Right atrium auricular region (tissue), 2 donors: ENCODE measurements around the gene ANKRD60. TPM values are rescaled to one million over a fixed set of nuclear protein-coding genes. Genes with fewer than 3 reads are reported as not detected.
A peak's percentile ranks its signal among the peaks of the same experiment; 100 is the strongest.

Experiments used
- DNase-seq: peaks from one replicate; pipeline ENCODE4 v3.0.0-alpha.2; 2019; ENCODE audit warnings: low spot score
- H3K27ac ChIP-seq, 2 donors: fragments of 200-600 bp; sonication (generic); 1 replicate in 1 of 2; 2 replicates in 1 of 2; pipeline ENCODE4 v1.5.1; 2016 to 2019
- H3K27me3 ChIP-seq, 2 donors: fragments of 200-600 bp; sonication (generic); one replicate each; pipeline versions ENCODE4 v1.5.1 to v1.6.0; 2017 to 2019
- H3K36me3 ChIP-seq: fragments of 200-600 bp; sonication (generic); one replicate; pipeline ENCODE4 v1.5.1; 2016
- H3K4me1 ChIP-seq, 2 donors: fragments of 200-600 bp; sonication (generic); one replicate each; pipeline versions ENCODE4 v1.5.1 to v1.6.0; 2017 to 2019
- H3K4me3 ChIP-seq, 2 donors: fragments of 200-600 bp; sonication (generic); 1 replicate in 1 of 2; 2 replicates in 1 of 2; pipeline ENCODE4 v1.5.1; 2017 to 2019; ENCODE audit warnings: mild to moderate bottlenecking in 1 of 2, moderate library complexity in 1 of 2
- H3K9me3 ChIP-seq, 2 donors: fragments of 200-600 bp; sonication (generic); one replicate each; pipeline ENCODE4 v1.5.1; 2019
- CTCF ChIP-seq, 2 donors: fragments of 200-600 bp; sonication (generic); IDR thresholded peaks; one replicate each; pipeline ENCODE4 v1.5.1; 2019; ENCODE audit warnings: antibody characterized with exemption in 2 of 2
- total RNA-seq, 2 donors: library from RNA; depleted of rRNA; stranded (reverse); fragments of >200 nt; gene quantifications; one replicate each; pipeline ENCODE4 v1.1.0, GENCODE V29; 2016

ANKRD60 gene
- total RNA-seq, 2 donors from 2014 or later = not detected

- no peaks in the 10 kb centered on the region for H3K9me3 ChIP-seq
- H3K4me3 ChIP-seq = peak overlapping the region in 1 of 2 donors; percentile 31
- no peaks in the 10 kb centered on the region for H3K27me3 ChIP-seq
- no peaks in the 10 kb centered on the region for H3K36me3 ChIP-seq
- peaks cover 0 to 10% of the 10 kb centered on the region in 2 donors for H3K4me1 ChIP-seq
- DNase-seq = no peak
- H3K27ac ChIP-seq = peak overlapping the region; percentile 49 to 70
- TF ChIP-seq CTCF (IDR thresholded peaks at IDR 0.05) = no peak
Observed at GRCh38 chr20:58173930-58174707, 54.3 kb downstream of the ANKRD60 start.

GRCh38 chr20:58173091-58173490 lies 55.4 kb downstream of the ANKRD60 start:
- Histone ChIP-seq H3K36me3 (no peaks in the 10 kb centered on the region), H3K4me1 (peaks cover 0 to 8% of the 10 kb centered on the region in 2 donors), H3K9me3 (no peaks in the 10 kb centered on the region), H3K27ac (no peak overlapping the region), H3K27me3 (no peaks in the 10 kb centered on the region), H3K4me3 (no peak overlapping the region)
- no peak for TF ChIP-seq CTCF (IDR thresholded peaks at IDR 0.05)
- no peak for DNase-seq

- no peak for TF ChIP-seq CTCF (IDR thresholded peaks at IDR 0.05)
- Histone ChIP-seq H3K27me3 (no peaks in the 10 kb centered on the region), H3K36me3 (no peaks in the 10 kb centered on the region), H3K27ac (no peak overlapping the region), H3K4me3 (no peak overlapping the region), H3K9me3 (no peaks in the 10 kb centered on the region), H3K4me1 (peaks cover 0 to 8% of the 10 kb centered on the region in 2 donors)
- no peak for DNase-seq
Observed at GRCh38 chr20:58171796-58172425, 56.5 kb downstream of the ANKRD60 start.

GRCh38 chr20:58169450-58169849 lies 59.0 kb downstream of the ANKRD60 start:
- no peaks in the 10 kb centered on the region for H3K9me3 ChIP-seq
- H3K27ac ChIP-seq = no peak overlapping the region
- H3K27me3 ChIP-seq = no peaks in the 10 kb centered on the region
- H3K36me3 ChIP-seq = no peaks in the 10 kb centered on the region
- H3K4me1 ChIP-seq = no peaks in the 10 kb centered on the region
- no peak for DNase-seq
- no peak for TF ChIP-seq CTCF (IDR thresholded peaks at IDR 0.05)
- H3K4me3 ChIP-seq = no peak overlapping the region

- TF ChIP-seq CTCF (IDR thresholded peaks at IDR 0.05) = no peak
- DNase-seq = no peak
- Histone ChIP-seq H3K27me3 (no peaks in the 10 kb centered on the region), H3K27ac (no peak overlapping the region), H3K4me3 (no peak overlapping the region), H3K4me1 (no peaks in the 10 kb centered on the region), H3K9me3 (no peaks in the 10 kb centered on the region), H3K36me3 (no peaks in the 10 kb centered on the region)
Observed at GRCh38 chr20:58168843-58169242, 59.6 kb downstream of the ANKRD60 start.
